ENCODE results near the gene KDM4D.
"Not testable (repeated sequence)": the region's sequence is repeated elsewhere in the genome, so short reads cannot be mapped to it uniquely, and the experiment has no call there.

KDM4D gene

DNA sequence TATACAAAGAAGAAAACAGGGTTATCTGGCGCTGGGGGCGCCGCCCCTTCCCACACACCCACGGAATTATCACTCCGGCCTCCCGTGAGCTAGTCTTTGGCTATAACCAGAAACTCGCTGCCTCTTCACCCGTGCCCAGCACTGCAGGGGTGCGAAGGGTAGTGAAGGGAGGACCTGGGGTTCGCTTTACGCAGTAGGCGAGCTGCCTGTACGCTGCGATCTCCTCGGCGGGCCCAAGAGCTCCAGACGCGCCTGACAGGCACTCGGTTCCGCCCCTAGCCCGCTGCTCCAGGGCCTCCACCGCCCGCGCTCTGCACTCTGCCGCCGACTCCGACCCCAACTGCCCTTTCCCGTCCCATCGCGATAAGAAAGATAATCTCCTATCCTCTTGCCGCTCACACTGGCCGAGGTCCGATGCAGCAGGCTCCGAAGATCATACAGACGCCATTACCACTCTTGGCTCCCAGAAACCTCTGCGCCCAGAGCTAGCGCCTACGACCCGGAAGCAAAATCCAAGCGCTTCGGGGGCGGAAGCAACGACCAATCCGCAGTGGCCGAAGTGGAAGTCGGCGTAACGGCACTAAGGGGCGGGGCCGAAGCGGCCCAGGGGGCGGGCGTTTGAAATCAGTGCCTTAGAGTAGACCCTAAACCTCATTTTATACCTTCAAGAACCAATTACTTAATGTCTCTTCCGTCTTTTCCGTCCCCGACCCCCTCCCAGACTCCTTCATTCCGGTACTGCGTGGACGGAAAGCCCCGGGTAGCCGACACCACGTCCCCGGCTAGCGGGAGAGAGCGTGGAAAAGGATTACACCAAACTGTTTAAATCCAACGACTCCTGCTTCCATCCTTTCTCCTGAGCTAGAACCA, at the start of gene KDM4D, which contains the start of gene CWC15:
Gene KDM4D, plus strand, starts transcription at position 611 of the 870 bp plus-strand sequence. CDS start 23,664 bp downstream, outside the sequence.
Gene CWC15, minus strand, starts transcription at position 458 of the 870 bp plus-strand sequence. CDS start 1,371 bp downstream, outside the sequence.
- peak; percentile 80 to 92 (median 87) for DNase-seq (ENCODE audit: low read depth in 3 of 3)

DNA sequence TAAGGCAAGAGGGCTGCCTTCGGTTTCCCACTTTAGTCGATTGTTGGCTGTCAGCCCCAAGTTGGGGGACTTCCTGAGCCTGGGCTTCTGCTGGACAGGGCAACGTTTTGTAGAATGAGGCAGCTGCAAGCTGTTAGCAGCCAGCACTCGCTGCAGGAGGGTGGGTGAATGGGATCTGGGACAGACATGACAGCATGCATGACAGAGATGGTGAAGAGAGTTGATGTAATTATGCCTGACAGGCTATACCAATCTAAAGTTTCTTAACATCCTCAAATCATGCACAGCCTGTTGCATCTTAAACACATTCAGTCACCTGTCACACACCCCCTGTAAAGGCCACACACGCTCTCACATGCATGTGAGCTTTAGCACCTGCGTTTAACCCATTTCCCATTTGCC, 49.3 kb upstream of the KDM4D start:
- DNase-seq (ENCODE audit: low read depth in 3 of 3): no peak

DNA sequence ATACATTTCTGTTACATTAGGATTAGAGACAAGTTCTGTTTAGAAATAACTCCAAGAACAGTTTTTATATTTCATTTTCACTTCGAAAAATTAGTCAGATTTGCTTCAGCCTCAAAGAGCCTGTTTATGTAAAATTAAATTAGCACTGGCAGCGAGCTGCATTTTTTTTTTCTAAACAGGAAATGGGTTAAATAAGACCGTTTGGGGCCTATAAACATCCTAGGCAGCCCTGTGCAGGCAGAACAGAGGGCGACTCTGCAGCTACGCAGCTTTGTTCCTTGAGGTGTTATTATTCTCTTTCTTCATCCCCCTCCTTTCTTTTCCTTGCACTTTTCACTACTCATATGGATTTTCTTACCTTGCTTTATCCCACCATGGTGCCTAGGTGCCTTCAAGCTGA, 48.9 kb upstream of the KDM4D start:
- no peak for DNase-seq (ENCODE audit: low read depth in 3 of 3)

DNA sequence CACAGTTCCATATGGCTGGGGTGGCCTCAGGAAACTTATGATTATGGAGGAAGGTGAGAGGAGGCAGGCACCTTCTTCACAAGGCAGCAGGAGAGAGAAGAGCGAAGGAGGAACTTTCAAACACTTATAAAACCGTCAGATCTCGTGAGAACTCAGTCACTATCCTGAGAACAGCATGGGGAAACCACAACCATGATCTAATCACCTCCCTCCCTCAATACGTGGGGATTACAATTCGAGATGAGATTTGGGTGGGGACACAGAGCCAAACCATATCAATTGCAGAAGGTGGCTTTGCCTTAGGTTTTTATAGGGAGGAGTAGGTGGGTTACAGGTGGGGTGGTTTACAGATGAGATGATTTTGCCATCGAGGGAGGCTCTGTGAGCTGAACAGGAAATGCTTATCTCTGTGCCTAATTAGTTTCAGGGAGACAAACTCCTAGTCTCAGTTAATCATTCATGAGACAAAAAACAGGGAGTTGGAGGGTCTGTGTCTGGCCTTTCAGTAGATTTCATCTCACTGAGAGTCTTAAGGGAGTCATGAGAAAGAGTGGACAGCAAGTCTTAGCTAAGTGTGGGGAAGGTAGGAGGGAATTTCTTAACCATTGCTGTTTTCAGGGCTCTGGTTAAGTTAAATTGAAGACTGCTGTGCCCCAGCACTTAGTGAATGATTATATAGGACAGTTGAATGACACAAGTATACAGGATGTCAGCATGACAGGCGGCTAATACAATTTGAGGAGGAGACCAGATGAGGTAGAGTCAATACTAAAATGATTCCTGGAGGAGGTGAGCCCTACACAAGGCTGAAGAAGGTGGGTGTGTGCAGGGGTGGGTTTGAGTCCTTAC, 47.9 kb upstream of the KDM4D start:
- DNase-seq (ENCODE audit: low read depth in 3 of 3): no peak

DNA sequence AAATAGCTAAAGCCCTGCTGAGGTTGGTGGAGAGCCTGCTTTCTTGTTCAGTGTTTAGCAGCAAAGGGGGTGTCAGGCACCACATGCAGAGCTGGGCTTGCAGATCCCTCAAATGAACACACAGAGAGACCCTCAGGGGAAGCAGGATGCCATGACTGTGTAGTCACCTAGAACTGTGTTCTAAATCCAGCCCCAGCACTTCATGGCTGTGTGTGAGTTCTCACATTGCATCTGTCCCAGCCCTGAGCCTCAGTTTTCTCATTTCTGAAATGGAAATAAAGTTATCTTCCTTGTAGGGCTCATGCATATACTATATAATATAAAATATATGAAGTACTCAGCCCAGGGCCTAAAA, 47.3 kb upstream of the KDM4D start:
- no peak for DNase-seq (ENCODE audit: low read depth in 3 of 3)

DNA sequence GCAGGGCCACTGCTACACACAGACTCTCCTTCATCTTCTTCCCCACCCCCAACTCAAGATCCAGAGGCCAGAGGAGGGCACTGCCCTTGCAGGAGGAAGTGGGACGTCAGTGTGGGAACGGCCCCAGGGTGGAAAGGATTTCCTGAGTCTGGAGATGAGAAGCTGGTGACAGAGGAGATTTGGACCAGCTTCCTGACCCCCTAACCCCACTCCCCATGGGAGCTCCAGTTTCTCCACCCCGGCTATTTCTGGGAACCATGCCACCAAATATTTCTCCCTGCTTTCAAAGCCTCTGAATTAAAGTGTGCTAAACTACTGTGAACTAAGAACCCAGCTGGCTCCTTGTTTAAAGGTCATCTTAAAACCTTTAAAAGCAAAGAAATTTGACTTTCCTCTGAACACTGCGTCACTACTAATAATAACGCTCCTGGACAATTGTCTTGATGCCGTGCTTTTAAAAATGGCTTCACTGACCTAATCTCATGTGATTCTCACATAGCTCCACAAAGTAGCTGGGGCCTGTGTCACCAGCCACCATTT, 46.7 kb upstream of the KDM4D start:
- DNase-seq (ENCODE audit: low read depth in 3 of 3): no peak

DNA sequence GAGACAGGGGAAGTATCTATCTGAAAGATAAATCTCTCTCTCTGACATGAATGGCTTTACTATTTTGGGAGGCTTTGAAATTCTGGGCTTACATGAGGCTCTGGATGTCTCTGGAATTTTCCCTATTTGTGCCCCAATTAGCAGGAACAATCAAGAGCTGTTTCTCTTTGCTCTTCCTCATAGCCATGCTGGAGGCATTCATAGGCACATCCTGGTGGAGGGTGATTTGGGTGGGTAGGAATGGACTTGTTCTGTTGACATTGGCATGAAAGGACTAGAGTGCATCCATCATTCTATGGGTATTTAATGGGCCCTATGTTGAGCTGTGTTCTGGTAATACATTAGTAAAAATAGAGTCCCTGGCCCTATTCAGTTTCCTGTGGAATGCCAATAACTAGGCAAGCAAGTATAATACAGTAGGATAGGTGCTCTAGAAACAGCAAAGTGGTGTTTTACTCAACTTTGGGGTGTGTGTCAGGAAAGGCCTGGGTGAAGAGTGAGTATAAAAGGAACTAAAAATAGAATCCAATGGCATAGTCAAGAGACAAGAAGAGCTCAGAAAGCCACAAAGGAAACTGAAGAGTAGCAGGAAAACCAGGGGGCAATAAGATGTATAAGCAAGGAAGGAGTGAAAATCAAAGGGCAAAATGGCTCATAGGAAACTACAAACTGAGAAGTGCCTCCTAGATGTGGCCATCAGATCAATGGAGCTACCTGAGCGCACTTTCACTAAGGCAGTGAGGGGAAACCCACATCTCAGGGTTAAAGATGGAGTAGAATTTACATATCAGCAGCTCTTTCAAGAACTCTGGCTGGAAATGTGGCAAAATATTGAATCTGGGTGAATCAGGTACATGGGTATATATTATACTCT, 45.2 kb upstream of the KDM4D start:
- no peak for DNase-seq (ENCODE audit: low read depth in 3 of 3)

DNA sequence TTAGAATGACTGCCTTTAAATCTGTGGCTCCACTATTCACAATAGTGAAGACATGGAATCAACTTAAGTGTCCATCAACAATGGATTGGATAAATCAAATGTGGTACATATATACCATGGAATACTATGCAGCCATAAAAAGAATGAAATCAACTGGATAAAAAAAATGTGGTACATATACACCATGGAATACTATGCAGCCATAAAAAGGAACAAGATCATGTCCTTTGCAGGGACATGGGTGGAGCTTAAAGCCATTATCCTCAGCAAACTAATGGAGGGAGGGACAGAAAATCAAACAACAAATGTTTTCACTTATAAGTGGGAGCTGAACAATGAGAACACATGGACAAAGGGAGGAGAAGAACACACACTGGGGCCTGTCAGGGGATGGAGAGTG, 41.4 kb upstream of the KDM4D start:
- not testable (repeated sequence) for DNase-seq (ENCODE audit: low read depth in 3 of 3)

DNA sequence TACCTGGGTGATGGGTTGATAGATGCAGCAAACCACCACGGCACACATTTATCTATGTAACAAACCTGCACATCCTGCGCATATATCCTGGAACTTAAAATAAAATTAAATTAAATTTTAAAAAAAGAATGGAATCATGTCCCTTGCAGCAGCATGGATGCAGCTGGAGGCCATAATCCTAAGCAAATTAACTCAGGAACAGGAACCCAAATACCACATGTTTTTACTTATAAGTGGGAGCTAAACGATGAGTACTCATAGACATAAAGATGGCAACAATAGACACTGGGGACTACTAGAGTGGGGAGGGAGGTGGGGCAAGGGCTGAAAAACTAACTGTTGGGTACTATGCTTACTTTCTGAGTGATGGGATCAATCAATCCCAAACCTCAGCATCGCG, 41.0 kb upstream of the KDM4D start:
- no peak for DNase-seq (ENCODE audit: low read depth in 3 of 3)

DNA sequence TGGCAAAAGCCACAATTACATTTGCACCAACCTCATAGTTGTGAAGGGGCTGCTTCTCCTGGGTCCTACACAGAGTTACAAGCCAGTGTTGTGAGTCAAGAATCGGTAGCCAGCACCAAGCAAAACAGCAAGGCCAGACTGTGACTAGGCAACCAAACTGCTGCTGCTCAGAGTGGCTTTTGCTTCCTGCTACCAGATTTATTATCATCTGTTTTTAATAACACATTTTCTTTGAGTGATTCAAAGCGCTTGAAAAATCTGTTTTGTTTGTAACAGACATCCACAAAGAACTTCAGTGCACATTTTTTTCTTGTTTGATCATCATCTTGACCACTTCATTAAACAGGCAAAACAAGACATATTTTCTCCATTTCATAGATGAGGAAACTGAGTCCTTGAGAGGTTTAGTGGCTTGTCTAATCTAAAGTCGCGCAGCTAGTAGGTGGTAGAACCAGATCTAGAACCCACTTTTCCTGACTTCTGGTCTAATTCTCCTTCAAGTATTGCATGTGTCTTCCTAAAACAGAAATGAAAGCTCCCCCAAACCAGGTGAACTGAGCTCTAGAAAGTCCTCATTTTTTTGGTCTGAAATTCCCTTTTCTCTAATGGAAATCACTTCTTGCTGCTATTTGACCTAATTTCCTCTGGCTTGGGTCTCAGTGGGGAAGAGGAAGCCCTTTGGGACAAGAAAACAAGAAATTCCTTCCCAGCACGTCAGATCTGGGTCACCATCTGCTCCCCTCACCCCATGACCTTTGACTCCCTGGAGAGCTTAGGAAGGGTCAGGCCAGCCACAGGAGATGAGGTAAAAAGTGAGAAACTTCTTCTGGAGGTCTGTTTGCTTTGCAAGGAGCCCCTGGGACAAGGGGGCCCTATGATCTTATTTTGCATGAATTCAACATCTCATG, 40.0 kb upstream of the KDM4D start:
- no peak for DNase-seq (ENCODE audit: low read depth in 3 of 3)

DNA sequence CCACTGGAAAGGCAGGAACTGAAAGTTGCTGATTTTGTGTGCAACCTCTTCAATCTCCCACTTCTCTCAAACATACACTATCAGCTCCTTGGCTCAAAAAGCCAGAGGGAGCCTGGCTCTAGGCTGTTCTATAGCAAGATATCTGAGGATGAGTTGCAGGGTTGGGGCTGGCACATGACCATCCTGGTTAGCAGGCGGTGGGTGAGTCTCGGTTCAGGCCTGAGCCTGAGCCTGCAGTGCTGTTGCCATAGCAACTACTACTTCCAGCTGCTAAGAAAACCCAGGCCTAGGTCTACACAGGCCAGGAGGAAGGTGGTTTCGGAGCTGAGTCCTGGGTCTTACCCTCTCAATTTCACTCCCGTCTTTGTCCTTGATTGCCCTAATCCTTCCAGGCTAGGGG, 39.1 kb upstream of the KDM4D start:
- DNase-seq (ENCODE audit: low read depth in 3 of 3): no peak

DNA sequence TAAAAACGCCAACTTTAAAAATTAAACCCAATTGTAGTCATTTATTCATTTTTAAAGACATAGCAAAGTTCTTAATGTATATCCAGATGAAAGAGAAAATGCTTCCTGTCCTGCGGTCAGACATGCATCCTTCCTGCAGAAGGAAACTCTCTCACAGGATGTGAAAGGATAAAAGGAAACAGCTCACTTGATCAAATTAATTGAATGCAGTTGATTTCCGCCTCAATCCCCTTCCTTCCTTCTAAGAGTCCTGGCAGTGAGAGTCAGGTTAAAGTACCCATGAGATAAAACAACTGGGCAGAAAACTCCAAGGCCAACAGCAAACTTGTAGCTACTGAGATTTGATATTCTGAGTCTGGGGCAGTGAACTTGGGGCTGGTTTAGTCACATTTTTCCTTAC, 38.7 kb upstream of the KDM4D start:
- DNase-seq (ENCODE audit: low read depth in 3 of 3): no peak

DNA sequence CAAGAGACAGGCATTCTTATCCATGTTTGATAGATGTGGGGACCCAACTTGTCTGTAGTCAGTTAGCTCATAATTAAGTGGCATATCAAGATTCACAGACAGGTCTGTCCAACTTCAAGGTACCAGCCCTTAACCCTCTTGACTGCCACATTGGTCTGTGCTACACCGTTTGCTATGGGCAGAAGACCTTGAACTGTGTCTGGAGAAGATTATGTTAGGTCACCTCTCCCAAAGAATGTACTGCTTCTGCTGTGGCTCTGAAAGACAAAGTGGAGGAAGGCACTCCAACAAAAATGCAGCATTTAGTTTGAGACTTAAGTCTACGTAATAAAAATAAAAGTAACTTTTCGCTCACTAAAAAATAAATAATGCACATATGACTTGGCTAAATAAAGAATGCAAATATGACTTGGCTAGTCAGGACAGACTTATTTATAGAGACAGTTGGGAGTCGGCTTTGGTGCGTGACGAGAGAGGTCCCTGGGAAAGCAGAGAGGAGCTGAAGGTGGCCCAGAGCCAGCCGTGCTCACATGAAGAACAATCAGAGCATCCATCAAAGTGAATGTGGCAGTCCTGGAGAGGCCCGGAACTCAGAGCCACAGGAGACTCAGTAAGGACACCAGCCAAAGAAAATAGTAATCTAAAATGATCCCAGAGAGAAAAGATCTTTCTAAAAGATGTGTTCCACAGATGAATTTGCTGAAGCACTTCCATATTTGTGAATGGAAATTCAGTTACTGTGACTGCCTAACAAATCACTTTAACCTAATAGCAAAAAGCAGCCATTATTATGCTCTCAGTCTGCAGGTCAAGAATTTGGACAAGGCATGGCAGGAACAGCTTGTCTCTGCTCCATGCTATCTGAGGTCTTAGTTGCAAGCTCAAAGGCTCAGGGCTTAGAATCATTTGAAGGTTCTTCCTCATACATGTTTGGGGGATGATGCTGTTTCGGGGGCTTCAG, 35.1 kb upstream of the KDM4D start:
- no peak for DNase-seq (ENCODE audit: low read depth in 3 of 3)

DNA sequence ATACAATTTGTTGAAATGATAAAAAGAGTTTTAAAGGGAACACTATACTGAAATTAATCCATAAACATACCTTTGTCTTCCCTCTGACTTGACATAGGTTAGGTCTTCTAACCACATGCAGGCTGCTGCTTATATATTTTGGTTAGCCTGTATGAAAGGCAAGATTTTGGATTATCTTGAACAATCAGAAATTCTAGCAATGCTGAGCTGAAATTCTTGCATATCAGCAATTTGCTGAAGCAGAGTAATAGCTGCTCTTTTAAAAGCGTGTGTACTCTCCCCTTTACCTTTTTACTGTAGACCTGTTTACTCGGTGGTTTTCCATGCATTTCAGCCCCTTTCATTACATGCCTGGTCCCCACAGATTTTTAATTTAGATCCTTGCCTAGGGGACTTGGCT, 34.2 kb upstream of the KDM4D start:
- no peak for DNase-seq (ENCODE audit: low read depth in 3 of 3)

DNA sequence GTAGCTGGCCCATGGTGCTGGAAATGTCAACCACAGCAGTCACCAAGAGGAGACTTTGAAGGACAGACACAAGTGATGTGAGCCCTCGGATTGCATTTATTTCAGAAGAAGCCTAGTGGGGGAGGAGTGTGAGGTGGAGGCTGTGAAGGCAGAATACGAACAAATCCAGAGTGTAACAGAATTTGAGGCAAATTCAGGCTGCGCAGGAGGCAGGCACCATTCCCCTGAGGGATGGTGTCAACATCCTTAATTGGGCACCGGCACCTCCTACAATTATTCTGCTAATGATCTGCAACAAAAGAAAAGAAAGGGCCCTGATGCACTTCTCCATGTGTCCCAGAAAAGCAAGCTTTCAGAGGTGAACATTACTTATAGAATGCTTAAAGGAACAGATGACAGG, 32.4 kb upstream of the KDM4D start:
- DNase-seq (ENCODE audit: low read depth in 3 of 3): no peak

DNA sequence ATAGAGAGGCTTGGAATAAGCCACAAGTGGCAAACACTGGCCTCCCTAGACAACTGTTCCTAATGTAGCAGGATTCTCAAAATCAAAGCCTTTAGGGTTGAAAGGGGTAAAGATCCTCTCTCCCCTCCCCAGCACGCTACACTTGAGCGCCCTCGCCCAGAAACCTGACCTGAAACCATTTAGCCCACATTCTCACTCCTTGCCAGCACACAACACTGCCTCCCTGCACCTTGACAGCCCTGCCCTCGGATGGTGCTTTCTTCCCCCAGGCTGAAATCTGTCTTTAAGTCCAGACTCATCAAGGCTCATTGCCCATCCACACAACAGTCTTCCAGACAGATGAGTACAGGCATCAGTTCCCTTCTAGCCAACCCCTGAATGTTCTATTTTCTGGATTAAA, 26.7 kb upstream of the KDM4D start:
- DNase-seq (ENCODE audit: low read depth in 3 of 3): no peak

DNA sequence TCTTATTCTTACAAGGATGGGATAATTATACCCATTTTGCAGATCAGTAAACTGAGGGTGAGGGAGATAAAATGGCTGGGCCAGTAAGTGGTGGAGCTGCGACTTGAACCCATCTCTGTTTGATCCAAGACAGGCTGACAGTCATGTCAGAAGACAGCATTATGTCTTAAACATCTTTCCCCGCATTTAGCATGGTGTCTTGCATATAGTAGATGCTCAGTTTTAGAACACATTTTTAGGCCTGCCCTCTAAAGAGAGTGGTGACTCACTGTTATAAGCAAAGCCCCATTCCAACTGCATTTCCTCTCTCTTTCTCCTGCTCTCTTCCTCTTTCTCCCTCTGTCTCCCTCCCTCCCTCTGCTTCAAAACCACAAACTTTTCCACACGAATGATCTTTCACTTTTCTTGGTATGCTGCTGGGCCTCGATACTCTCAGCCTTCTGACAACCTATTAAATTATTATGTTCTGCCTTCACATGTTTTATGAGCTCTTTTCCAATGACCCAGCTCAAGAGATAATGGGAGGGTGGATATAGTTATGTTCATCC, 25.4 kb upstream of the KDM4D start:
- no peak for DNase-seq (ENCODE audit: low read depth in 3 of 3)

DNA sequence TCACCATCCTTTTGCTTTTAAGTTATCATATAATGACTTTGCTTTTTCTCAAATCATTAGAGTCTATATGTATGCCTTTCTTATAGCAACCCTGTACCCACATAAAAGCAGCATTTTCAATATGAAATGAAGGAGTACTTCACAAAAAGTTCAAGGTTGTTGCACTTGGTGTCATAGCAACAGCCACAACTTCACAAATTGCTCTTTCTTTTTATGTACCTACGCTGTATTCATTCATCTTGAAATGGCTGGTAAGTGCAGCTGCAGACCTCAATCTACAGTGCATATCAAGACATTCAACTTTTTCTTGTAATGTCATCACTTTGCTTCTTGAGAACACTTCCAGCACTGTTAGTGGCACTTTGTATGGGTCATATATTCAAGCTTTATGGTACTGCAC, 18.8 kb upstream of the KDM4D start:
- DNase-seq (ENCODE audit: low read depth in 3 of 3): no peak

DNA sequence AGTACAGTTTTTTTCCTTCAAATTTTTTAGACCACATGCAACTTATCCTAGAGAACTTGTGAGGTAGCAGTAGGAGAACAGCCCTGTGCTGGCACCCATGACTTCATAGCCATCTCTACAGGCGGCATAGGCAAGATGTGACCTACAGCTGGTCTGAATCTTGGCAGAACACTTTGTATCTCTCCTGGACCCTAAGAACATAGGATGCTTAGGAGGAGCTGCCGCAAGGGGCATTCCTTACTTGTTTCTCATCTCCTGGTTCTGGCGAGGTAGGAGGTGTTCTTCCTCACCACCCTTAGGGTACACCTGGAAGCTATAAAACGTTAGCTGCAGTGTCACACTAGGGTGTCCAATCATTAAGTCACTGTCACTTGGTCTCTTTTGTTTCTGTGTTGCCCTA, 16.5 kb upstream of the KDM4D start:
- no peak for DNase-seq (ENCODE audit: low read depth in 3 of 3)
